Common myeloid progenitor, CD34-positive (primary cell): ENCODE data around the gene CNRIP1. TPM values are rescaled to one million over a fixed set of nuclear protein-coding genes. Genes with fewer than 3 reads are reported as not detected.

Experiments
- CTCF ChIA-PET: fragments of 350-600 bp; sonication (Branson Sonifier 250); formaldehyde crosslinking; loops from one replicate; lab custom pipeline; 2021; ENCODE audit warnings: antibody characterized with exemption; lab: Charles Lee
- POLR2A ChIA-PET: fragments of 350-600 bp; sonication (Branson Sonifier 250); formaldehyde crosslinking; loops from one replicate; lab custom pipeline; 2021; ENCODE audit warnings: antibody characterized with exemption; lab: Charles Lee
- DNase-seq, 3 donors: peaks; one replicate each; pipeline versions ENCODE4 v3.0.0 to v3.0.0-alpha.2; 2013
- H3K27ac ChIP-seq, 2 experiments: 1 replicate in 1 of 2; 2 replicates in 1 of 2; pipeline ENCODE4 v1.7.0; 2013; ENCODE audit warnings: inconsistent platforms in 2 of 2, low read length in 2 of 2, mild to moderate bottlenecking in 2 of 2, low read depth in 1 of 2, moderate library complexity in 1 of 2; ENCODE audit not compliant: severe bottlenecking in 2 of 2, insufficient read depth in 1 of 2, poor library complexity in 1 of 2
- H3K27me3 ChIP-seq, 5 experiments: replicated peaks in 2 of 5; 1 replicate in 3 of 5; 2 replicates in 2 of 5; pipeline versions ENCODE4 v1.6.1 to v1.7.0; 2013; ENCODE audit warnings: low read length in 4 of 5, mild to moderate bottlenecking in 2 of 5, moderate library complexity in 2 of 5, inconsistent platforms in 1 of 5; ENCODE audit not compliant: insufficient read depth in 5 of 5, control insufficient read depth in 4 of 5
- H3K36me3 ChIP-seq, 4 experiments: 1 replicate in 2 of 4; 2 replicates in 2 of 4; pipeline versions ENCODE4 v1.6.1 to v1.7.0; 2013; ENCODE audit warnings: low read length in 3 of 4, control low read depth in 1 of 4, mild to moderate bottlenecking in 1 of 4; ENCODE audit not compliant: control insufficient read depth in 4 of 4, insufficient read depth in 4 of 4
- H3K4me1 ChIP-seq, 4 experiments: 1 replicate in 3 of 4; 2 replicates in 1 of 4; pipeline versions ENCODE4 v1.6.1 to v1.7.1; 2013; ENCODE audit warnings: low read length in 3 of 4, mild to moderate bottlenecking in 3 of 4, control low read depth in 1 of 4, inconsistent platforms in 1 of 4, moderate library complexity in 1 of 4; ENCODE audit not compliant: control insufficient read depth in 4 of 4, insufficient read depth in 4 of 4; ENCODE audit errors: control extremely low read depth in 1 of 4
- H3K4me3 ChIP-seq, 7 experiments: 1 replicate in 4 of 7; 2 replicates in 3 of 7; pipeline versions ENCODE4 v1.5.1 to v1.7.0; 2013; ENCODE audit warnings: mild to moderate bottlenecking in 7 of 7, low read length in 6 of 7, moderate library complexity in 6 of 7, inconsistent platforms in 2 of 7, low read depth in 2 of 7, control low read depth in 1 of 7; ENCODE audit not compliant: insufficient read depth in 4 of 7, control insufficient read depth in 1 of 7; ENCODE audit errors: extremely low read depth in 1 of 7
- H3K9me3 ChIP-seq, 5 experiments: 1 replicate in 4 of 5; 2 replicates in 1 of 5; pipeline versions ENCODE4 v1.6.1 to v1.7.1; 2013; ENCODE audit warnings: low read length in 4 of 5, mild to moderate bottlenecking in 2 of 5, inconsistent platforms in 1 of 5, low read depth in 1 of 5, moderate library complexity in 1 of 5; ENCODE audit not compliant: control insufficient read depth in 4 of 5, insufficient read depth in 2 of 5; ENCODE audit errors: control extremely low read depth in 1 of 5
- WGBS: methylation state at CpG from one replicate; pipeline ENCODE4 v1.1.5; 2013; ENCODE audit not compliant: insufficient coverage; 5-methylcytosine and 5-hydroxymethylcytosine counted together
- polyA plus RNA-seq: library from polyadenylated mRNA; unstranded; fragments of 120-200 nt; gene quantifications from one replicate; pipeline ENCODE4 v1.2.1, GENCODE V29; 2013

CNRIP1 gene
- 36.3 TPM for polyA plus RNA-seq

DNA sequence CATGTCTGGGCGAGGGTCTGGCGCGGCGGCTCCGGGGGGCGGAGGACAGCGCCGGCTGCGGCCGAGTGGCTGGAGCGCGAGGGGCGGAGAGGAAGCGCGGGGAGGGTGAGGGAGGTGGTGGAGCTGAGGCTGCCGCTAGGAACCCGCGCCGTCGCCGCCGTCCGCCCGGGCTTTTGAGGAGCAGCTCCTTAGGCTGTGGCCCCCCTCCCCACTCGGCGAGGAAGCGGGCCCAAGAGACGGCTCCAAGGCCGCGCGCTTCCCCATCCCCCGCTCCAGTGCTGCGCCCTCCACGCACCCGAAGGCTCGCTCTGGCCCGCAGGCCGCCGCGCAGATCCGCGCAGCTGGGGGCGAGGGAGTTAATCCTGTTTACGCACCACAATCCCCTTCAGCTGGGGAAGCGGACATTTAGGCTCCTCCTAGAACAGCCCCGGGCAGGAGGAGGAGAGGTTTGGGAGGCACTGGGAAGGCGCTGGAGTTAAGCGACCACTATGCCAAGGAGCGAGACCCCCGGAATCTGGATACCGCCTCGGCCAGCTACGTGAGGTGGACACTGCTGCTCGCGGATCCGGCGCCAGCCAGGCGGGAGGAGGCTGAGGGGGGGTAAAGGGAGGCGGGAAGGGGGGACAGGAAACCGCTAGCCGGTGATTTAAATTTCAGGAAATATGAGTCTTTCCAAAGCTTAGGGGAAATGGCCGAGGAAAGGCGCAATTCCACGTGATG is at the start of gene CNRIP1:
Gene CNRIP1 (minus strand): TSS at position 552 of the 720 bp plus-strand sequence. CDS start 549 bp downstream, at position 3.
- Histone ChIP-seq H3K4me1 (peaks cover 5 to 21% (median 17%) of the 10 kb centered on the region in 4 experiments), H3K9me3 (no peaks in the 10 kb centered on the region), H3K27ac (no peak within 1 kb of the TSS), H3K27me3 (peaks cover 0 to 36% (median 3%) of the 10 kb centered on the region in 5 experiments), H3K4me3 (peak within 1 kb of the TSS; percentile 48 to 82 (median 72)), H3K36me3 (no peaks in the 10 kb centered on the region)
- WGBS = under 1% methylated on average over 45 of the region's 64 CpGs
- CTCF ChIA-PET = interaction anchor here (0.7 to 2.3 kb wide), 8 partner anchors 9 to 413 kb away, joined by 3 to 10 read pairs (median 6); no protein-coding TSS in a partner anchor
- DNase-seq = peak in 2 of 3 donors; percentile 43 to 64
- POLR2A ChIA-PET = interaction anchor here (0.6 to 2.2 kb wide), 2 partner anchors 33 to 60 kb away, joined by 5 to 6 read pairs; no protein-coding TSS in a partner anchor

GRCh38 chr2:68369337-68369734 is 49.6 kb upstream of the CNRIP1 start:
- Histone ChIP-seq H3K4me1 (peaks cover 37 to 83% (median 58%) of the 10 kb centered on the region in 4 experiments), H3K27me3 (no peaks in the 10 kb centered on the region), H3K27ac (peak overlapping the region in 1 of 2 experiments; percentile 92), H3K9me3 (no peaks in the 10 kb centered on the region), H3K36me3 (peaks cover 0 to 30% (median 7%) of the 10 kb centered on the region in 4 experiments), H3K4me3 (peak overlapping the region in 3 of 7 experiments; percentile 92 to 97 (median 95))
- WGBS = 100% methylated on average over 2 of the region's 10 CpGs
- CTCF ChIA-PET = no interaction called here
- DNase-seq = no peak
- POLR2A ChIA-PET = no interaction called here

DNA sequence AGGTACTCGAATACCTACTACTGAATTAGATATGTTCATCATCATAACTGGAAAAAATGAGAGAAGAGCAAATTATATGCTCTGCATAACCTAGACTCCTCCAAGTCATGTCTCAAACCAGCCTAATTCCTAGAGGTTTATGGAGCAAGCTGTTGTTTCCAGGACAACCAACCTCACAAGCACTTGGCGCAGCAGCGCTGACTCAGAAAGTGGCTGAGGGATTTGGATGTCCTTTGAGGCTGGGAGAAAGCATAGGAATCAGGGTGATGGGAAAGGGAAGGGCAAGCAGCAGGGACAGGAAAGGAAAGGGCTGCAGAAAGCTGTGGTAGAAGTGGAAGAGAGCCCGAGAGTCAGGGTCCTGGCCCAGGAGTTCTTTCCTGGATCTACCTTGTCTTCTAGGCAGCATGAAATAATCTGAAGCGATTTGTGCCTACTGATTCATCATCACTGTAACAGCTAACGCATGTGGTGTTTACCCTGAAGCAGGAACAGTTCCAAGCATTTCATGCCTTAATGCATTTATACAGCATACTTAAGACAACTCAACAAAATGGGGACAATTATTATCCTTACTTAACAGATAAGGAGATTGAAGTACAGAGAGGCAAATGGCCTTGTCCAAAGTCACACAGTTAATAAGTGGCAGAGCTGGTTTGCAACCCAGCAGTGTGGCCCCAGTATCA is 49.0 kb upstream of the CNRIP1 start:
- POLR2A ChIA-PET = no interaction called here
- WGBS = 65% methylated on average over 3 of the region's 6 CpGs
- Histone ChIP-seq H3K27me3 (no peaks in the 10 kb centered on the region), H3K27ac (peak overlapping the region; percentile 74 to 92), H3K4me1 (peaks cover 39 to 86% (median 63%) of the 10 kb centered on the region in 4 experiments), H3K36me3 (peaks cover 0 to 26% (median 7%) of the 10 kb centered on the region in 4 experiments), H3K9me3 (no peaks in the 10 kb centered on the region), H3K4me3 (peak overlapping the region in 6 of 7 experiments; percentile 52 to 97 (median 88))
- peak in 2 of 3 donors; percentile 48 to 53 for DNase-seq
- CTCF ChIA-PET = interaction anchor here (0.6 kb wide), 1 partner anchor 14 kb away, joined by 3 read pairs; no protein-coding TSS in a partner anchor

DNA sequence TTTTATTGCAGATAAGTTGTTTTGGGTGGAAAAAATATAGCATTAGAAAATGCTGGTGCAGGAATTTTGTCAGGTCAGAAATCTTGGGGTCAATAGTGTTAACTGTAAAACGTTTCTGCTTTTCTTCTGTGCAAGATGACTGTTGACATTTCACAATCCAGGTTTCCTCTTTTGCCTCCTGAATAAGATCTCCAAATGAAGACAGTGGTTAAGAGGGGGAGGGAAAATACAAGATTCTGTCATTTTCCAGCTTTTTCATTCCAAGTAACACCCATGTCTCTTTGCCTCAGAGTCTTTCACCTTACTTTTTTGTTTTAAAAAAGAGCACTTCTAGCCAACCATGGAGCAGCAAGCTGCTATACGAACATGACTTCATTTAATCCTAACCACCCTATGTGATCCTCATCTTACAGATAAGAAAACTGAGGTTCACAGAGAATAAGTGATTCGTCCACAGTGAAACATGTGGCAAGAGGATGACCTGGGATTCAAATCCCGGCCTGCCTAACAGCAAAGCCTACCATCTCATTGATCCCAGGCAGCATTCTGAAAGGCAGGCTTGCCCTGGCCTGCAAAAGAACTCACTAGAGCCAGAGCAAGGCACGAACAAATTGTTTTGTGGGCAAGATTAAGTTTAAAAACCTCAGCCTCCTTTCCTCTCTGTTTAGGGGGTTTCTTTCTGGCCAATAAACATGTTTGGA is 48.4 kb upstream of the CNRIP1 start:
- Histone ChIP-seq H3K4me3 (peak overlapping the region in 6 of 7 experiments; percentile 52 to 97 (median 88)), H3K27me3 (no peaks in the 10 kb centered on the region), H3K27ac (peak overlapping the region; percentile 74 to 92), H3K36me3 (peaks cover 0 to 25% (median 7%) of the 10 kb centered on the region in 4 experiments), H3K4me1 (peaks cover 45 to 90% (median 68%) of the 10 kb centered on the region in 4 experiments), H3K9me3 (no peaks in the 10 kb centered on the region)
- peak in 2 of 3 donors; percentile 38 to 64 for DNase-seq
- 6% methylated on average over 2 of the region's 5 CpGs for WGBS
- CTCF ChIA-PET = interaction anchor here (0.6 to 1.3 kb wide), 3 partner anchors 13 to 73 kb away, joined by 3 to 4 read pairs (median 4); no protein-coding TSS in a partner anchor
- POLR2A ChIA-PET = no interaction called here

- peak overlapping the region; percentile 74 to 92 for H3K27ac ChIP-seq
- no peaks in the 10 kb centered on the region for H3K27me3 ChIP-seq
- peak overlapping the region in 6 of 7 experiments; percentile 72 to 97 (median 88) for H3K4me3 ChIP-seq
- H3K9me3 ChIP-seq = no peaks in the 10 kb centered on the region
- WGBS = 0% methylated on average over 2 of the region's 4 CpGs
- H3K4me1 ChIP-seq = peaks cover 47 to 84% (median 67%) of the 10 kb centered on the region in 4 experiments
- ChIA-PET CTCF (interaction anchor here (0.8 to 1.9 kb wide), 10 partner anchors 12 to 78 kb away, joined by 3 to 12 read pairs (median 3); no protein-coding TSS in a partner anchor), POLR2A (interaction anchor here (1.4 kb wide), 1 partner anchor 20 kb away, joined by 4 read pairs; no protein-coding TSS in a partner anchor)
- peaks cover 0 to 17% (median 3%) of the 10 kb centered on the region in 4 experiments for H3K36me3 ChIP-seq
- peak in 2 of 3 donors; percentile 52 to 62 for DNase-seq
Measured at GRCh38 chr2:68366083-68366560, 46.4 kb upstream of the CNRIP1 start.

DNA sequence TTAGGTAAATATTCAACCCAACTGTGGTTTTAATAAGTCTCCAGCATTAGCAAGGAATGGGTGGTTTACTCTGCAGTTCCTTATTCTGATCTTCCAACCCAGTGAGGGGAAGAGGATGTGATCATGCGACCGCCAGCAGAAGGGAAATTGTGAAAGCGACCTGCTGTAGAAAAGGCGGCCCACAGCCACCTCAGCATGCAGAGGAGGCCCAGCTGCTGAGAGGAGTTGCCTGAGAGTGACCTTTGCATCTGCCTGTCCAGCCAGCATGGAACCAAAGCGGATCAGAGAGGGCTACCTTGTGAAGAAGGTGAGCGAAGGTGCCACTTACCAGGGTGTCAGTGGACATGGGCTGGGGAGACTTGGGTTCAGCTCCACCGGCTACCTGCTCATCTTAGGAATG is 45.3 kb upstream of the CNRIP1 start, which contains the start of gene PLEK:
Gene PLEK (plus strand): TSS at position 196 of the 400 bp plus-strand sequence. CDS start 70 bp downstream, at position 266.
- DNase-seq = peak; percentile 82 to 95 (median 92)
- peak within 1 kb of the TSS; percentile 60 to 97 (median 83) for H3K4me3 ChIP-seq
- H3K27ac ChIP-seq = peak within 1 kb of the TSS; percentile 74 to 92
- POLR2A ChIA-PET = interaction anchor here (1.4 kb wide), 2 partner anchors 21 to 77 kb away, joined by 4 read pairs; no protein-coding TSS in a partner anchor
- 0% methylated on average over 7 of the region's 7 CpGs for WGBS
- H3K27me3 ChIP-seq = no peaks in the 10 kb centered on the region
- peaks cover 40 to 74% (median 57%) of the 10 kb centered on the region in 4 experiments for H3K4me1 ChIP-seq
- CTCF ChIA-PET = interaction anchor here (1.0 to 1.9 kb wide), 5 partner anchors 13 to 79 kb away, joined by 3 to 12 read pairs (median 6); no protein-coding TSS in a partner anchor
- H3K36me3 ChIP-seq = peaks cover 0 to 14% (median 3%) of the 10 kb centered on the region in 4 experiments
- no peaks in the 10 kb centered on the region for H3K9me3 ChIP-seq
